Hepatocyte (in vitro differentiated cells): Measurements from ENCODE around the gene MEA1.

Experiments
- CTCF ChIP-seq: fragments of 200-600 bp; sonication (generic); IDR thresholded peaks from 2 replicates; pipeline ENCODE4 v1.5.1; 2016; ENCODE audit warnings: antibody characterized with exemption, mild to moderate bottlenecking; ENCODE audit not compliant: poor library complexity
- EZH2 ChIP-seq: fragments of 200-600 bp; sonication (generic); IDR thresholded peaks from 2 replicates; pipeline ENCODE4 v1.6.1; 2016; ENCODE audit warnings: antibody characterized with exemption, mild to moderate bottlenecking, borderline replicate concordance
- EZH2phosphoT487 ChIP-seq: fragments of 200-600 bp; sonication (generic); IDR thresholded peaks from one replicate; pipeline ENCODE4 v1.6.1; 2018; ENCODE audit warnings: antibody characterized with exemption, mild to moderate bottlenecking, low read depth, moderate library complexity; ENCODE audit not compliant: unreplicated experiment, severe bottlenecking

- TF ChIP-seq CTCF (no peak), EZH2 (no peak), EZH2phosphoT487 (no peak)
Measured at GRCh38 chr6:42969431-42969830, 44.3 kb downstream of the MEA1 start.
